ENCODE data around the gene CPNE8.
A peak's percentile ranks its signal among the peaks of the same experiment; 100 is the strongest.

Gene CPNE8

DNA sequence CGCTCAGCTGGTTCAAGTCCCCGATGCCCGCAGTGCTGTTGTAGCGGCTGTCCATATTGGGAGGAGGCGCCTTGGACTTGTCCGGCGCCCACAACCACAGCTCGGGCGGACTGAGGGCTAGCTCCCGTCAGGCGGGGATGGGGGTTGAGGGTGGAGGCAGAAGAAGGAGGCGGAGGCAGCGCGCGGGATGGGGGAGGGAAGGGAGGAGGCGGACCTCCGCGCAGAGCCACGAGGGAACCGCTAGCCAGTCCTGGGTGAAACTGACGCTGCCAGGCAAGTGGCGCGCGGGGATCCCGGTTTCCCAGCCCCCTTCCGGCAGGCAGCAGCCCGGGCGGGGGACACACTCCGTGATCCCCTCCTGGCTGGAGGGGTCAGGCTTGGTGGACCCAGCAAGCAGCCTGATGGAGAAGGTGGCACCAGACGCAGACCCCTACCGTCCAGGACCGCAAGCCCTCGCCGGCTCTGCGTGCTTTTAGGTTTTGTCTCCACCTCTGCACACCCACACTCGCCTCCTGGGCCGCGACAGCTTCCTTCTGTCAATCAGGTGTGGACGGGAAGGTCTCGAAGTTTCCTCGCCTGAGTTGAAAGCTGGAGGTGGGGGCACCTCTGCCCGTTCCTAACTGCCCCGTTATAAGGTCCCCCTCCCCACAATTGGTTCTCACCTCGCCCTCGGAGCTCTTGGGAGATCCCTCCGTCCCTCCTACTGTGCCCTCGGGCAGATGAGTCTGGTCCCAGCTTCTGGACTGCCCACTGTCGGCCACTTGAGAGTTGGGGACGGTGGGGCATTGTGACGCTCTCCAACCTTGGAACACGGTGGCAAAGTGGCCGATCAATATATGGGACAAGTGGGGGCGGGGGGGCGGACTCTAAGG, at the start of gene CPNE8:
TSS of gene CPNE8 (minus strand) at position 112 of the 872 bp plus-strand sequence. CDS start at position 55, 57 bp downstream.
- DNase-seq (ENCODE audit: low read depth in 2 of 2), result peak; percentile 38 to 55

DNA sequence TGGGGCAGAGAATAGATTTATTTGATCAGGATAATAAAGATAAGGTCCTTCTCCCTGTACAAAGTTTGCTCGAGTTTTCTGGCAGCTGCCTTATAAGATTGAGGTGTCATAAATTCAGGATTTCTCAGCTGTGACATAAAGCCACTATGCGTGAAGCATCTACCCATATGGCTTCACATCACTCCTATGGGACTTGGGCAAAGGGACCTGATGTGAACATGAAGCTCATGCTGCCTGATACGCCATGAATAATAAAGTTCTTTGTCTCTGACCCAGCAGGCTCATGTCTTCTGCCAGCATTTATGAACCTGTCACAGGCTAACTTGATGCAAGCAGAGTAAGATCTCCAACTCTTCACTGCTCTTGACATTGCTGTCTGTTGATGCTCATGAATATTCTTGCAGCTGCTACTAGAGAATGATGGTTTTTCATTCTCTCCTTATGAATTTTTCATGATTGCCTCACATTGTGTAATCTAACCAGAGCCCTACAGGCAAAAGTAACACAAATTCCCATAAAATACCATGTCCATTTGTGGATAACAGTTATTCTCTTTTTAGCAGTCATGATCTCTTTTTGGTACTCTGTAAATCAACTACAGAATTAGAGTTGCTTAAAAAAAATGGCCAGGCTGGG, 49.0 kb upstream of the CPNE8 start:
- DNase-seq (ENCODE audit: low read depth in 2 of 2), result no peak

- DNase-seq (ENCODE audit: low read depth in 2 of 2), result no peak
These were observed 44.0 kb upstream of the CPNE8 start for GRCh38 chr12:38949363-38949762.

- no peak for DNase-seq (ENCODE audit: low read depth in 2 of 2)
These were observed 29.3 kb upstream of the CPNE8 start for GRCh38 chr12:38934686-38935085.

DNA sequence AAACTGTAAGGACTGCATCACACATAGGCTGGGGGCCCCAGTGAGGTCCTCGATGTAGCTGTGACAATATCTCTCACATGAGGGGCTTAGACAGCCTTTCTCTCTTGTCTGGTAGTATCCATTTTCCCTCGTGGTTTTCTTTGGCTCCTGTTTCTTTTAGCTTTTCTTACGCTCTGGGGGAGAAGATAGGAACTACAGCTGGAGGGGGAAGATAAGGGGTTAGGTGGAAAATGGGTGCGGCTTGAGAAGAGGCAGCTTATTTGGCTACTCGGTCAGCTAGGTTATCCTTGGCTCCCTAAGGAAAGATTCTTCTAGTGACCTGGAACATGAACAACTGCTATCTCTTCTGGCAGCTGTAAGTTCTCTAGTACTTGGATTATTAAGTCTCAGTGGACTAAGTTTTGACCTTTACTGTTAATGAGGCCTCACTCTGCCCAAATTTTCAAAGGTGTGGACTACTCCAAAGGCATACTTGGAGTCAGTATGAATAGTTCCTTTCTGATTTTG, 28.7 kb upstream of the CPNE8 start:
- no peak for DNase-seq (ENCODE audit: low read depth in 2 of 2)

GRCh38 chr12:38932320-38932719, 26.9 kb upstream of the CPNE8 start:
- no peak for DNase-seq (ENCODE audit: low read depth in 2 of 2)

GRCh38 chr12:38931461-38931860, 26.1 kb upstream of the CPNE8 start:
- DNase-seq (ENCODE audit: low read depth in 2 of 2), result no peak

GRCh38 chr12:38930990-38931389, 25.6 kb upstream of the CPNE8 start:
- no peak for DNase-seq (ENCODE audit: low read depth in 2 of 2)

- DNase-seq (ENCODE audit: low read depth in 2 of 2), result no peak
These were observed 21.1 kb upstream of the CPNE8 start for GRCh38 chr12:38926501-38926900.

DNA sequence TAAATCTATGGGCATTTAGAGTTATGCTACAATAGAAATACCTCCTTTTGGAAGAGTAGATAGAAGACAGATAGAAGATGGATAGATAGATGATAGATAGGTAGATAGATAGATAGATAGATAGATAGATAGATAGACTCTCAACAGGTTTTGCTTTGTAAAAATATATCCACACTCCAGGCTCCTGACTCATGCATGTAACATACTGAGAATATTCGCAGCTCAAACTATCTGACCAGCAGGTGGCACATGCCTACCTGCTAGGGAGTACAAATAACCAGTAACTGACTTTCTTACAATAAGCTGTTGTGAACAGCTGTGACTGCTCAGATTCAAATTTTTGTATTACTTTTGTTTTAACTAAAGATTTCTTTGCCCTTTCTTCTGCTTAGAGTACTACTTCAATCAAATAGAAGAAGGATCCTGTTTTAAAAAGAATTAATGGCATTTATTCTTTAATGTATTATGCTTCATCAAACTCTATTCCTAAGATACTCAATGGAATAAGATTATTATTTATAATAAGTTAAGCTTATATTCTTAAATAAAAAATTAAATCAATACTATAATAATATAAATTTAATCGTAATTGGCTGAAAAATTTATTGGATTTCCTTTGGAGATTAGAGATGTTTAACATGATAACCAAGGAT, 15.8 kb upstream of the CPNE8 start:
- DNase-seq (ENCODE audit: low read depth in 2 of 2), result peak in 1 of 2 donors; percentile 26

GRCh38 chr12:38919191-38919590, 13.8 kb upstream of the CPNE8 start:
- DNase-seq (ENCODE audit: low read depth in 2 of 2), result no peak

GRCh38 chr12:38915429-38916182, 10.2 kb upstream of the CPNE8 start:
- no peak for DNase-seq (ENCODE audit: low read depth in 2 of 2)

- DNase-seq (ENCODE audit: low read depth in 2 of 2), result no peak
These were observed 6.7 kb upstream of the CPNE8 start for GRCh38 chr12:38912116-38912515.

- DNase-seq (ENCODE audit: low read depth in 2 of 2), result no peak
These were observed 6.2 kb upstream of the CPNE8 start for GRCh38 chr12:38911611-38912010.

DNA sequence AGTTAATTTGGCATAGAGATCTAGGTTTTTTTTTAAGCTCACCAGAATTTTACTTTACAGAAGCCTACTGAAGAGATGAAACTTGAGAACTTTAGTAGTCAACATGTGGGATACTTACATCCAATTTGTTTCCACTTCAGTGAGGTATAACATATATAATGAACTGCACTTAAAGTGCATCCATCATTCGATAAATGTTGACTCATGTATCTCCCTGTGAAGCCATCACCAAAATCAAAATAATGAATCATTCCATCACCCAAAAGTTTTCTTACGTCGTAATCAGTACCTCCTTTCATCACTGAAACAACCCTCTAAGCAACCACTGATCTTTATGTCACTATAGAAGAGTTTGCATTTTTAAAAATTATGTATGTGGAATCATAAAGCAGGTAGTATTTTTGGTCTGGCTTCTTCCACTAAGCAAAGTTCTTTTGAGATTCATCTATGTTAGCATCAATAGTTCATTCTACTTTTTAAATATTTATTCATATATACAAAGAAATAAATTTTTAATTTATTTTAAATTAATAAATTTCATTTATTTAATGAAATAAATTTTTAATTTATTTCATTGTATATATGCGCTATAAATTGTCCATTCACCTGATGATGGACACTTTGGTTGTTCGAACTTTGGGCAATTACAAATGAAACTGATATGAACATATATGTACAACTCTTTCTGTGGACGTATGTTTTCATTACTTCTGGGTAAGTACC, 2.0 kb upstream of the CPNE8 start:
- DNase-seq (ENCODE audit: low read depth in 2 of 2), result no peak

DNA sequence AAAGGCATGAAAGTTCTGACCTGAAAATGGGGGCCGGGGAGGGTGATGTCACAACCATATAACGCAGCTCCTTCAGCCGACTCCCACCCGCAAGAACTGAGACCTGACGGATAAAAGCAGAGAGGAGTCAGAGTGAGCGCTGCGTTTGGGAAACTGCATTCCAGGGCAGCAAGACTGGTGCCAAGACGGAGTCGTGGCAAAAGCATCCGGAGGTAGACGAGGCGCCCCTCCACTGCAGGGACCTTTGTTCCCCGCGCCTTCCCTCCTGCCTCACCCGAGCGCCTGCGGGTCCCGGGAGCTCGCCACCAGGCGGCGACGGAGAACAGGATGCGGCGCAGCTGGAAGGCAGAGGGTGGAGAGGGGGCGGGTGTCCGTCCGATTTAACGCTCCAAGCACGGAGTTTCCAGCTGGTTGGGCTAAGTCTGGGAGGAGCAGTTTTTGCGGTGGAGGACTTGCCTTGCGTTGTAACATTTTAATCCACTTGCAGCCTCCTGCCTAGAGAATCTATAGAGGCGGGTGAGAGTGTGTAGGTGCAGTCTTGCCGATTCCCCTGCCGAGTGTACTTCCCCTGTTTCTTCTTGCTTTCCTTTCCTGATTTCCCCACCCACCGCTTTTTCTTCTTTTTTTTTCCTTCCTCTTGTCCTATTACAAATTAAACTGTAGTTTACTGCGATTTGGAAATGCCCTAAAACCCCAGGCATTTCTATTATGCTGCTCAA, 1.2 kb upstream of the CPNE8 start:
- peak; percentile 61 to 67 for DNase-seq (ENCODE audit: low read depth in 2 of 2)

- DNase-seq (ENCODE audit: low read depth in 2 of 2), result peak; percentile 23 to 45
These were observed 583 bp downstream of the CPNE8 start for GRCh38 chr12:38904537-38905479.

- no peak for DNase-seq (ENCODE audit: low read depth in 2 of 2)
These were observed 1.8 kb downstream of the CPNE8 start for GRCh38 chr12:38903596-38903995.

DNA sequence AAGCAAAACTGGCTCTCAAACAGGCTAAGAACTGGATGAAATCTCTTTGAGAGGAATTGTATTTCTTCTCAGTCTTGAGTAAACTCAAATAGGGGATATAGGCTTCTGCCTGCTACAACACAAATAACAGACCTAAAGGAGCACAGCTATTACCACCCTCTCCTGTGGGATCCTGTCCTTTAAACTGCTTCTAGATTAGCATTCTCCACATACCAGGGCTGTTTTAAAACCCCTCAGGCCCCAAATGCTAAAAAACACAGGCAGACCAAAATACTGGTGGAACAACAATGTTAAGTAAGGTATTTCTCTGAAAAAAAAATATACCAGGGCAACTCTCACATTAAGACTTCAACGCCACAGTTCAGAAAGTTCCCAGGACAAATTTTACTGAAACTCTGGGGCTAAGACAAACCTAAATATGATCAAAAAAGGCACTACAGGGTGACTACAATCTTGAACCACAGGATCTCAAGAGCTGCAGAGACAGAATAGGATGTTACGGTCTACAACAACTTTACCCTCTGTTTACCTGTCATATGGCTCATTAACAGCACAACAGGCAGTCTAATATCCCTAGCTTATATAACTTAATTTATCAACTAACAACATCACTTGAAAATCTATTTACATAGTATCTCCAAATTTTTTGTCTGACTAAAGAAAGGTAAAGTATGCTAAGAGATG, 7.2 kb downstream of the CPNE8 start:
- no peak for DNase-seq (ENCODE audit: low read depth in 2 of 2)

Measured in stimulated activated CD4-positive, alpha-beta T cell treated with anti-CD3 and anti-CD28 coated beads, Interleukin-4, amount 100 ng/mL, for 48 hours (primary cell).